Stomach (tissue), 19 donors: ENCODE data around the gene LTB. TPM values are rescaled to one million over a fixed set of nuclear protein-coding genes. Genes with fewer than 3 reads are reported as not detected.

Experiments used
- DNase-seq, 2 donors: peaks; one replicate each; pipeline versions ENCODE4 v3.0.0 to v3.0.0-alpha.2; 2013 to 2019
- H3K27ac ChIP-seq, 5 donors: fragments of 200-600 bp in 4 of 5; sonication (generic) in 4 of 5; one replicate each; pipeline ENCODE4 v1.5.1; 2013 to 2019; ENCODE audit warnings: mild to moderate bottlenecking in 1 of 5, moderate library complexity in 1 of 5
- H3K27me3 ChIP-seq, 3 donors: fragments of 200-600 bp; sonication (generic); one replicate each; pipeline ENCODE4 v1.5.1; 2017 to 2019; ENCODE audit warnings: mixed run types in 1 of 3
- H3K36me3 ChIP-seq, 4 donors: fragments of 200-600 bp; sonication (generic); 1 replicate in 3 of 4; 2 replicates in 1 of 4; pipeline ENCODE4 v1.5.1; 2016 to 2019
- H3K4me1 ChIP-seq, 4 donors: fragments of 200-600 bp; sonication (generic); one replicate each; pipeline ENCODE4 v1.5.1; 2016 to 2019
- H3K4me3 ChIP-seq, 4 donors: fragments of 200-600 bp; sonication (generic) in 3 of 4; one replicate each; pipeline ENCODE4 v1.5.1; 2016 to 2019; ENCODE audit warnings: mild to moderate bottlenecking in 1 of 4
- H3K9me3 ChIP-seq, 4 donors: fragments of 200-600 bp; sonication (generic); one replicate each; pipeline ENCODE4 v1.5.1; 2016 to 2019
- CTCF ChIP-seq, 7 experiments: fragments of 450-650 bp in 4 of 7; fragments of 200-600 bp in 3 of 7; sonication (generic) in 3 of 7; IDR thresholded peaks; one replicate each; pipeline ENCODE4 v1.5.1; 2016 to 2019; ENCODE audit warnings: antibody characterized with exemption in 7 of 7, control low read depth in 2 of 7, mild to moderate bottlenecking in 1 of 7
- EP300 ChIP-seq: sonication (generic); formaldehyde crosslinking; IDR thresholded peaks from one replicate; pipeline ENCODE4 v1.6.1; 2017; ENCODE audit warnings: antibody characterized with exemption
- POLR2A ChIP-seq, 4 donors: fragments of 450-650 bp; IDR thresholded peaks; one replicate each; pipeline ENCODE4 v1.6.1; 2016; ENCODE audit warnings: antibody characterized with exemption in 4 of 4, control low read depth in 2 of 4, mild to moderate bottlenecking in 1 of 4, moderate library complexity in 1 of 4
- POLR2AphosphoS5 ChIP-seq, 3 donors: sonication (generic); formaldehyde crosslinking; IDR thresholded peaks; one replicate each; pipeline ENCODE4 v1.6.1; 2016; ENCODE audit warnings: antibody characterized with exemption in 3 of 3
- WGBS, 5 donors: extraction: QIAGEN DNeasy Blood & Tissue Kit in 3 of 5; methylation state at CpG; one replicate each; pipeline versions ENCODE4 v1.1.5 to v1.1.7; 2013 to 2018; 5-methylcytosine and 5-hydroxymethylcytosine counted together
- intact Hi-C: fragments of 100-400 bp; cut with DNase I; formaldehyde crosslinking; loops from one replicate; pipeline ENCODE4 v1.15.1; 2023; ENCODE audit warnings: low total_unique reads
- long read RNA-seq, 10 donors: transcript quantifications; one replicate each; lab custom pipeline, GENCODE V29; 2026
- polyA plus RNA-seq, 3 donors: library from polyadenylated mRNA; stranded (reverse); fragments of 200-250 nt; gene quantifications; one replicate each; pipeline ENCODE4 v1.2.3, GENCODE V29; 2013
- total RNA-seq, 5 donors: library from RNA; depleted of rRNA; stranded (reverse); fragments of >200 nt; gene quantifications; one replicate each; pipeline versions ENCODE4 v1.1.0 to v1.2.3, GENCODE V29; 2014 to 2016
- donor health status: healthy with polysubstance abuse.
- donor health status: Bipolar disorder and iron deficiency.
- donor health status: healthy.

Gene LTB
- total RNA-seq (1 to 10 TPM in 1 of 5 donors, not detected in 4; 4.8 TPM), polyA plus RNA-seq (10 to 100 TPM in 1 of 3 donors, 1 to 10 TPM in 2; 4.2 to 13.4 (median 9.0) TPM)
- long read RNA-seq, donor 1, partial matches to known transcripts = 10 of 15 reads
- long read RNA-seq, donor 1, other reads (novel, unspliced or antisense) = 0 of 15 reads
- long read RNA-seq, donor 2, transcript LTB-210 (4 exons, 897 nt) = major isoform, 14 of 18 reads
- long read RNA-seq, donor 2, partial matches to known transcripts = 0 of 18 reads
- long read RNA-seq, donor 2, other reads (novel, unspliced or antisense) = 0 of 18 reads
- long read RNA-seq, donor 3 = 0 reads
- long read RNA-seq, donor 4, partial matches to known transcripts = 0 of 1 reads
- long read RNA-seq, donor 4, other reads (novel, unspliced or antisense) = 0 of 1 reads
- long read RNA-seq, donor 5, transcript LTB-210 (4 exons, 897 nt) = major isoform, 5 of 8 reads
- long read RNA-seq, donor 5, partial matches to known transcripts = 0 of 8 reads
- long read RNA-seq, donor 5, other reads (novel, unspliced or antisense) = 0 of 8 reads
- long read RNA-seq, donor 6, transcript LTB-211 (3 exons, 853 nt) = minor isoform, 9 of 26 reads
- long read RNA-seq, donor 6, transcript LTB-210 (4 exons, 897 nt) = major isoform, 16 of 26 reads
- long read RNA-seq, donor 6, partial matches to known transcripts = 0 of 26 reads
- long read RNA-seq, donor 6, other reads (novel, unspliced or antisense) = 0 of 26 reads
- long read RNA-seq, donor 7, transcript LTB-210 (4 exons, 897 nt) = major isoform, 9 of 12 reads
- long read RNA-seq, donor 7, partial matches to known transcripts = 0 of 12 reads
- long read RNA-seq, donor 7, other reads (novel, unspliced or antisense) = 0 of 12 reads
- long read RNA-seq, donor 8, partial matches to known transcripts = 0 of 4 reads
- long read RNA-seq, donor 8, other reads (novel, unspliced or antisense) = 0 of 4 reads
- long read RNA-seq, donor 9, partial matches to known transcripts = 0 of 3 reads
- long read RNA-seq, donor 9, other reads (novel, unspliced or antisense) = 0 of 3 reads
- long read RNA-seq, donor 10, partial matches to known transcripts = 0 of 4 reads
- long read RNA-seq, donor 10, other reads (novel, unspliced or antisense) = 0 of 4 reads

GRCh38 chr6:31582230-31582643, at the start of gene LTB:
Gene LTB, minus strand, starts transcription at chr6:31582424. Its CDS starts 7 bp downstream, at chr6:31582417.
- Histone ChIP-seq H3K4me3 (peak within 1 kb of the TSS; percentile 65 to 76 (median 72)), H3K9me3 (no peaks in the 10 kb centered on the region), H3K4me1 (peaks cover 9 to 60% (median 23%) of the 10 kb centered on the region in 4 donors), H3K36me3 (no peaks in the 10 kb centered on the region), H3K27me3 (peaks cover 0 to 7% (median 0%) of the 10 kb centered on the region in 3 donors), H3K27ac (peak within 1 kb of the TSS; percentile 60 to 89 (median 86))
- 49 to 70% (median 66%) methylated on average over 3 of the region's 3 CpGs; no CpG with 5 or more reads in 1 of the 5 donors for WGBS, 5 donors
- peak in 1 of 2 donors; percentile 48 for DNase-seq
- no peak for TF ChIP-seq POLR2AphosphoS5 (IDR thresholded peaks at IDR 0.05)
- no peak for TF ChIP-seq CTCF (IDR thresholded peaks at IDR 0.05)
- no peak for TF ChIP-seq POLR2A (IDR thresholded peaks at IDR 0.05)
- no peak for TF ChIP-seq EP300
- intact Hi-C loops = no loop called here

- TF ChIP-seq POLR2AphosphoS5 (IDR thresholded peaks at IDR 0.05) (no peak), CTCF (IDR thresholded peaks at IDR 0.05) (no peak), POLR2A (IDR thresholded peaks at IDR 0.05) (no peak), EP300 (no peak)
- no peak for DNase-seq
- WGBS, 5 donors = 85 to 91% (median 89%) methylated on average over 27 to 32 of the region's 32 CpGs
- Histone ChIP-seq H3K4me3 (no peak overlapping the region), H3K27me3 (no peaks in the 10 kb centered on the region), H3K27ac (no peak overlapping the region), H3K9me3 (no peaks in the 10 kb centered on the region), H3K36me3 (peaks cover 99 to 100% (median 100%) of the 10 kb centered on the region in 4 donors), H3K4me1 (no peaks in the 10 kb centered on the region)
- intact Hi-C loops = no loop called here
Observed at GRCh38 chr6:31631681-31632278, 49.6 kb upstream of the LTB start.

- intact Hi-C loops = no loop called here
- Histone ChIP-seq H3K27me3 (no peaks in the 10 kb centered on the region), H3K4me3 (no peak overlapping the region), H3K9me3 (no peaks in the 10 kb centered on the region), H3K4me1 (no peaks in the 10 kb centered on the region), H3K27ac (no peak overlapping the region), H3K36me3 (peaks cover 99 to 100% (median 100%) of the 10 kb centered on the region in 4 donors)
- WGBS, 5 donors = 86 to 98% (median 87%) methylated on average over 7 to 16 of the region's 16 CpGs
- DNase-seq = no peak
- TF ChIP-seq POLR2A (IDR thresholded peaks at IDR 0.05) (no peak), CTCF (IDR thresholded peaks at IDR 0.05) (no peak), EP300 (no peak), POLR2AphosphoS5 (IDR thresholded peaks at IDR 0.05) (no peak)
Observed at GRCh38 chr6:31631209-31631608, 49.0 kb upstream of the LTB start.
